GM18511 (cell line): ENCODE data around the gene RIOK3.
"Not testable (repeated sequence)": the region's sequence is repeated elsewhere in the genome, so short reads cannot be mapped to it uniquely, and the experiment has no call there.

Source experiments
- ATAC-seq: cut with Tn5 transposase; IDR thresholded peaks from one replicate; pipeline ENCODE4 v1.9.1; 2021; ENCODE audit warnings: mild to moderate bottlenecking, moderate library complexity; ENCODE audit not compliant: unreplicated experiment

The RIOK3 gene

GRCh38 chr18:23451011-23451410 lies 2.1 kb upstream of the RIOK3 start:
- ATAC-seq = no peak

- ATAC-seq = no peak
Observed at GRCh38 chr18:23451491-23451890, 1.6 kb upstream of the RIOK3 start.

GRCh38 chr18:23452347-23452727 lies 750 bp upstream of the RIOK3 start:
- ATAC-seq = no peak

- peak; percentile 9 for ATAC-seq
Observed at GRCh38 chr18:23453680-23454058, 582 bp downstream of the RIOK3 start.

GRCh38 chr18:23456835-23457234 lies 3.7 kb downstream of the RIOK3 start:
- no peak for ATAC-seq

GRCh38 chr18:23458830-23459529 lies 5.9 kb downstream of the RIOK3 start:
- no peak for ATAC-seq

GRCh38 chr18:23459530-23459921 lies 6.4 kb downstream of the RIOK3 start:
- no peak for ATAC-seq

GRCh38 chr18:23460285-23461273 lies 7.5 kb downstream of the RIOK3 start:
- ATAC-seq = no peak

- no peak for ATAC-seq
Observed at GRCh38 chr18:23462876-23463275, 9.8 kb downstream of the RIOK3 start.

- no peak for ATAC-seq
Observed at GRCh38 chr18:23468753-23469459, 15.8 kb downstream of the RIOK3 start.

GRCh38 chr18:23470620-23471387 lies 17.7 kb downstream of the RIOK3 start:
- ATAC-seq = no peak

- ATAC-seq = no peak
Observed at GRCh38 chr18:23471486-23471885, 18.4 kb downstream of the RIOK3 start.

GRCh38 chr18:23479829-23480505 lies 26.9 kb downstream of the RIOK3 start:
- no peak for ATAC-seq

- ATAC-seq = no peak
Observed at GRCh38 chr18:23484561-23485182, 31.6 kb downstream of the RIOK3 start.

GRCh38 chr18:23485386-23485785 lies 32.3 kb downstream of the RIOK3 start:
- no peak for ATAC-seq

GRCh38 chr18:23487738-23488570 lies 34.9 kb downstream of the RIOK3 start:
- ATAC-seq = peak; percentile 80

- not testable (repeated sequence) for ATAC-seq
Observed at GRCh38 chr18:23489586-23489985, 36.5 kb downstream of the RIOK3 start.

- no peak for ATAC-seq
Observed at GRCh38 chr18:23493654-23494053, 40.6 kb downstream of the RIOK3 start.

GRCh38 chr18:23494992-23495391 lies 41.9 kb downstream of the RIOK3 start:
- no peak for ATAC-seq
